GM21515 (cell line): Measurements from ENCODE around the gene MMP17.

Source experiments
- ATAC-seq: cut with Tn5 transposase; IDR thresholded peaks from one replicate; pipeline ENCODE4 v1.9.1; 2021; ENCODE audit not compliant: unreplicated experiment

MMP17 gene

GRCh38 chr12:131827961-131828534 lies at the start of gene MMP17:
Gene MMP17 (plus strand): TSS chr12:131828393. CDS start chr12:131828495, 102 bp downstream.
- ATAC-seq = peak; percentile 55

DNA sequence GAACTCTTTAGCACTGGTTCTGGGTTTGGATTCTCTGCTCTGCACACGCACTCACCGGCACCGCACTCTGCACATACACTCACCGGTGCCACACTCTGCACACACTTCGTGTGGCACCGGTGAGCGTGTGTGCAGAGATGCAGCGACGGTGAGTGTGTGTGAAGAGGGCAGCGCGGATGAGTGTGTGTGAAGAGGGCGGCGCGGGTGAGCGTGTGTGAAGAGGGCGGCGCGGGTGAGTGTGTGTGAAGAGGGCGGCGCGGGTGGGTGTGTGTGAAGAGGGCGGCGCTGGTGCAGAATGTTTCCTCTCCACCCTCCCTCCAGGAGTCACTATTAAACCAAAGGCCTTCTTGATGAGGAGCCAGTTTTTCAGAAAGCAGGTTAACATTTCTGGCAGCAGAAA lies 49.2 kb upstream of the MMP17 start:
- ATAC-seq = no peak

DNA sequence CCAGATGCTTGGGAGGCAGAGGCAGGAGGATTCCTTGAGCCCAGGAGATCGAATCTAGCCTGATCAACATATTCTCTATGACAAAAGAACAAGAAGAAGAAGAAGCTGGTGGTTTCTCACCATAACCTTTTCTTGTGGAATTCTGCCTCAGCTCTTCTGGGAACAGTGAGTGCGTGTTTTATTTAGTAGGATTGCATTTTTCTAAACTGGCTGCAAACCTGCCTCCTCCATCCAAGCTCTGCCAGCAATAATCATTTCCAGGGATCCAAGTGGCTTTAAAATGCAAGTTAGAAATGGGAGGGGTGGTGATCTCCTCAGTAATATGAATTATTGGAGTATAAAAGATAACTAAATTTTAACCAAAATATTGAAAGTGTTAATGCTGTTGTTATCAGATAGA lies 46.1 kb upstream of the MMP17 start:
- ATAC-seq = no peak

GRCh38 chr12:131783915-131784541 lies 44.2 kb upstream of the MMP17 start:
- no peak for ATAC-seq

DNA sequence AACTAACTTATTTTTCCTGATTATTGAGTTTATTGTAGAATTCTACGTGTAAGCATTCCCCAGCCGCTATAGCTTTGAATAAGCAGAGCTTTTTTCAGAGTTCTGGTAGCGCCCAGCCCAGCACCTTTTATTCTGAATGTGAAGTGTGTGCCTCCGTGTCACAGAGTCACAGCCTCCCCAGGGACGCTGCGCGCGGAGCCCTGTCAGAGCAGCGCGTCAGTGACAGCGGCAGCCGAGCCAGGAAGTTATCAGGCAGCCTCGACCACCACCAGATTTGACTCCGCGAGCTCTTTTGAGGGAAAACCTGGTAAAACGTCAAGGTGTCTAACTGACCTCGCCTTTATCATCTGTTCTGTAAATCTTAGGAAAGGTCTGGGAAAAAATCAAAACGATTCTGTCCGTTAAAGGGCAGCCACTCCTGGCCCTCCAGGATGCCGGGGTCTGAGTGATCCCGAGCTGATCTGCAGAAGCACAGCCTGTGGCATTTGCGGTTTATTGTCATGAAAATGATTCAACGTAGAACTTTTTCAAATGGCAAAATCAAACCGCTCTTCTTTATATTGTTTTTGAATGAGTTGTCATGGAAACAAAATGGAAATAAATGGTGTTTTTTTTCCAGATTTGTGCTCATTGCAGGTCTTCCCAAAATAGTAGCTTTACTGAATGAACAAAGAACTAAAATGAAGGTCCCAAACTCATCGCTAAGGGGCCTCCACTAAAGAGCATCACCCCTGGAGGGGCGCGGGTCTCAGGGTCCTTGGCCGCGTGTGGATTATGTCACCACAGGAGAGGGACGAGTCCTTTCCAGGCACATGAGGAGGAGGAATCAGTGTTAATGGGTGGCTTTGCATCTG lies 43.1 kb upstream of the MMP17 start:
- ATAC-seq = no peak

- ATAC-seq = no peak
These were observed 42.3 kb upstream of the MMP17 start for GRCh38 chr12:131785763-131786330.

DNA sequence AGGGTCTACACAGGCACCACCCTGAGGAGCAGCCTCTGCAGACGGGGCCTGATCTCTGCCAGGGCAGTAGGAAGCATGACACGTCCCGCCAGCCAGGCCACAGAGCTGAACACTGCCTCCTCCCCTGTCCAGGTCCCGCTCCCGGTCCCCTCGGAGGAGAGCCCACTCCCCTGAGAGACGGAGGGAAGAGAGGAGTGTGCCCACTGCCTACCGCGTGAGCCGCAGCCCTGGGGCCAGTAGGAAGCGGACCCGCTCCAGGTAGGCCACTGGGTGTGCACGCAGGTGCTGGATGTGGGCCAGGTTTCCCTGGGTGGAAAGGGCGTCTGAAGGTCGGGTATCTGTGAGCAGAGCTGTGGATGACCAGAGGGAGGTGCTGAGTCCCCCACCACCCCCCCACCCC lies 41.9 kb upstream of the MMP17 start:
- no peak for ATAC-seq

GRCh38 chr12:131787143-131787660 lies 41.0 kb upstream of the MMP17 start:
- no peak for ATAC-seq

DNA sequence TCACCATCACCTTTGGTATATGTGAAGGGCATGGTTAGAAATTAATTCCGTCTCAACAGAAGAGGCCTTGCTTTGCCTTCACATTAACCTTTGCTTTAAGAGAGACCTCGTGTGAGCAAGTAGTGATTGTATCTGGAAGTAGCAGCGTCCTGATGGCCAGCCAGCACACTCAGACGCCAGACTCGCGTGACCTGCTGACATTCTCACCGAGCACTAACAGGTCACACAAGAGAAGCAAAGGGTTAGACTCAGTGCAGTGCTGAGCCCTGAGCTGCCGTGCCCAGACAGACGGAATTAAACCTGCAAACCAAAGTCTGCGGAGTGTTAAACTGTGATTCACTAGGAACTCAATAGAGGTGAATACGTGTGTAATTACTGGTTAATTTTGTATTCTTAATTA lies 40.1 kb upstream of the MMP17 start:
- ATAC-seq = no peak

DNA sequence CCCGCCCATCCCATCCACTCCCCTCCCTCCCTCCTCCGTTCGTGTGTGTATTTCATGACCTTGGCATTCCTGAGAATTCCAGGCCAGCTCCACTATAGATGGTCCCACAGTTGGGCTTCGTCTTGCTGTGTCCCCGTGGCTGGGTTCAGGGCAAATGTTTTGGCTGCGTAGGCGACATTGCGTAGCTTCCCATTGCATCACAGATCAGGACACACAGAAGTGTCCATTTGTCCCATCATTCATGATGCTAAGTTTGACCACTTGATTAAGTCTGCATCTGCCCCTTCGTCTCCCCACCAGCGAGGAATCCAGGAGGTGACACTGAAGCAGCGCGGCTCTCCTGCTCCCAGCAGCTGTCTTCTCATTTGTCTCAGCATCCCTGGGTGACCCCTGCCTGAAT lies 38.6 kb upstream of the MMP17 start:
- ATAC-seq = no peak

- ATAC-seq = no peak
These were observed 34.8 kb upstream of the MMP17 start for GRCh38 chr12:131793243-131794022.

- ATAC-seq = no peak
These were observed 34.1 kb upstream of the MMP17 start for GRCh38 chr12:131794061-131794460.

DNA sequence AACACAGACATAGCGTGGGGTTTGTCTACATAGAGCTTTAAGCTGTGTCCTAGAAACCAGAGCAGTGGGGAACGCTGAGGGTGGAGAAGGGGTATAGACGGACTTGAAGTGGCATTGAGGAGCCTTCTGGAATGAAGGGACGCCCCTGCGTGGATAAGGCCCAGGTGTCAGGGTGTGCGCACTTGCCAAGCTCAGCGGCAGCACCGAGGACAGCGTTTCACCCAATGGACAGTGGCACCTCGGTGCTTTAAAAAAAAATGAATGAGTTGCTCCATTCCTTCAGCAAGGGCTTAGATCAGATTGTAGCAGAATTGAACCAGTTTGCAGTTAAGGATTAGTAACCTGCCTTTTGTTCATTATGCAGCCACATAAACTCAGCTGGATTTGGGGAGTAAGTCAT lies 33.6 kb upstream of the MMP17 start:
- ATAC-seq = no peak

- ATAC-seq = no peak
These were observed 33.1 kb upstream of the MMP17 start for GRCh38 chr12:131795064-131795463.

GRCh38 chr12:131795690-131796410 lies 32.3 kb upstream of the MMP17 start:
- no peak for ATAC-seq

DNA sequence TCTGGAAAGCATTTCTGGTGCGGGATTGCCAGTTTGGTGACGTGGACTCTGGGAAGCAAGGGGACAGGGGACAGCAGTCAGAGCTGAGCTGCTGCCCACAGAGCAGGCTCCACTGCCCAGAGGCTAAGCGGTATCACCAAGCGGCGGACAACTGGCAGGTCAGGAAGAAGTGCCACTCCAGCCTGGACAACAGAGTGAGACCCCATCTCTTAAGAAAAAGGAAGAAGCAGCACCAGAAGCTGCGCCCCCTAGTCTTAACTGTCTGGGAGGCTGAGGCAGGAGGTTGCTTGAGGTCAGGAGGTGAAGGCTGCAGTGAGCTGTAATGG lies 31.8 kb upstream of the MMP17 start:
- ATAC-seq = no peak

DNA sequence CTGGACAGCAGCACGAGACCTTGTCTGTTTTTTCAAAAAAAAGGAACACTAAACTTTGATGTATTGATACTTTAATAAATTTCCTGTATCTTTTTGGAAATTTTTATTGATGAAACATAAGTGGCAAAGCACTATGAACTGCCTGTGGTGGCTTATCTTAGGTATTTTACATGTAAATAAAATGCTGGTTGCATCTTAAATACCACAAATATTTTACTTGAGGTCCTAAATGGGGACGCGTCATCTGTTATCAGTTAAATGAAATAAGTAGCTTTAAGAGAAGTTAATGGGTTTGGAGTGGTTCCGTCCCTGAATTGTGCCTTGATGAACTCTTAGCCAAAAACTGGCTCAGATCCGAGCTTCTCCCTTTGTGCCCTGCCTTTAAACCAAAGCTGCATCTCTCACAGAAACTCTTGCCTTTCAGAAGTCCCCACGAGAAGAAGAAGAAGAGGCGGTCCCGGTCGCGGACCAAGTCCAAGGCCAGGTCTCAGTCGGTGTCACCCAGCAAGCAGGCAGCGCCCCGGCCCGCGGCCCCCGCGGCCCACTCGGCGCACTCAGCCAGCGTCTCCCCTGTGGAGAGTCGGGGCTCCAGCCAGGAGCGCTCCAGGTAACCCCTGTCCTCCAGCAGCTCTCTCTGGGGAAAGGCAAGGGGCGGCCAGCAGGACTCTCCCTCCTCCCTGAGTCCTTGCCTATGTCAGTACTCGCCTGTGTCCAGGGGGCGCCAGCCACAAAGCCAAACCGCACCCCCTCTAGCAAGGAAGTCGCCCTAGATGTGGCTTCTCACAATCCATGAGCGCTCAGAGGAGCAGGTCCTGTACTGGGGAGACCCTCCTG lies 31.2 kb upstream of the MMP17 start:
- ATAC-seq = no peak

DNA sequence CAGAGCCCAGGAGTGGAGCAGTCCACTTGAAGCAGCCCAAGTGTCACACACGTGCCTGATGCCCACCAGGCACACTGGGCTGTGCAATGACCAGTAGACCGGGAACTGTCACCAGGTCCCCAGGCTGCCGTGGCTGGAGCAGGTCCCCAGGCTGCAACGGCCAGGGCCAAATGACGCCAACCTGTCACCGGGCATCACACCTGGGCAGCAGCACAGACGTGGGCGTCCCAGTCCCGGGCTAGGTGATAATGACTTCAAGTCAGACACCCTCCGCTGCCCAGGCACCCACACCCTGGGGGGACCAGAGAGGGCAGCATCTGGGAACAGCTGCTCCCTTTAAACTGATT lies 30.6 kb upstream of the MMP17 start:
- ATAC-seq = no peak

DNA sequence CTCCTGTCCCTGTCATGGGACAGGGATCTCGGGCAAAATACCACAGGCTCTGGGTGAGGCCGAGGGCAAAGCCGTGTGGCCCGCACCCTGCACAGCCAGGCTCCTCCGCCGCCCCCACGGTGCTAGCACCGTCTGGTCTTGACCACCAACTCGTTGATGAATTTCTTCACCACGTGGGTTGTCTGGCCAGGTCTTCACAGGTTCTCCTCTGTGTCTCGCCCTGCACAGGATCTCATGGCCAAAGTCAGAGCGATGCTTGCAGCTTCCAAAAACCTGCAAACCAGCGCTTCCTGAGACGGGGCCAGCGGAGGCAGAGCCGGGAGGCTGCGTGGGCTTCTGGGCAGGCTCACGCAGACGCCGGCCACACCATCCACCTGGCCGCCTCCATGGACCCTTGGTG lies 29.0 kb upstream of the MMP17 start:
- ATAC-seq = no peak
